Skin of body (tissue), 3 donors: ENCODE measurements around the gene KLK15. TPM values are rescaled to one million over a fixed set of nuclear protein-coding genes. Genes with fewer than 3 reads are reported as not detected.
A peak's percentile ranks its signal among the peaks of the same experiment; 100 is the strongest.

Experiments used
- DNase-seq: peaks from one replicate; lab custom pipeline; 2025; lab: John Stamatoyannopoulos, UW
- small RNA-seq: library from RNA; depleted of rRNA; stranded (forward); fragments of <200 nt; gene quantifications from one replicate; pipeline ENCODE3, GENCODE V24; 2014; ENCODE audit warnings: low replicate concordance
- total RNA-seq: library from RNA; depleted of rRNA; stranded (reverse); fragments of >200 nt; gene quantifications from one replicate; pipeline ENCODE4 v1.2.3, GENCODE V29; 2014

KLK15 gene
- total RNA-seq, 1 donor from 2014 or later, result not detected

DNA sequence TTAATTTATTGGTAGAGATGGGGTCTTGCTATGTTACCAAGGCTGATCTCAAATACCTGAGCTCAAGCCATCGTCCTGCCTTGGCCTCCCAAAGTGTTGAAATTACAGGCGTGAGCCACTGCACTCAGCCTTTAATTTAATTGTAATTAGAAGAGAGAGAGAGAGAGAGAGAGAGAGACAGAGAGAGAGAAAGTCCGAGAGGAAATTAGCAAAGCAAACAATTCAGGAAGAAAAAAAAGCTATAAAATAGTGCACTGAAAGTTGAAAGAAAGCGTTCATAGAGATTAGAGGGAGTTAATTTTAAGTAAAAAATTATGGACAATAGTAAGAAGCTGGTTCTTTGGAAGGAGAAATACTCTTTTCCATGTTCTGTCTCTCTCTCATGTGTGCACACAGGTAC, 56.1 kb downstream of the KLK15 start:
- no peak for DNase-seq

DNA sequence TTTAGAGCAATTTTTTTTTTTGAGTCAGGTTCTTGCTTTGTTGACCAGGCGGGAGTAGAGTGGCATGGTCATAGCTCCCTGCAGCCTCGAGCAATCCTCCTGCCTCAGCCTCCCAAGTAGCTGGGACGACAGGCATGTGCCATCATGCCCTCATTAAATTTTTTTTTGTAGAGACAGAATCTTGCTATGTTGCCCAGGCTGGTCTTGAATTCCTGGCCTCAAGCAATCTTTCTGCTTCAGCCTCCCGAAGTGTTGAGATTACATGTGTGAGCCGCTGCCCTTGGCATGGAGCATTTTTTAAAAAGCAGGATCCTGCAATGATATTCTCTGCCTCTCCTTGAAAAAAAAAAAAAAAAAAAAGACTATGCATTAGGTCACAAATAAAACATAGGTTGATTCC, 57.2 kb downstream of the KLK15 start:
- no peak for DNase-seq

Small RNA genes within 50 kb of the gene (small RNA-seq; reads per million reads assigned to genes)
- gene SNORD88A, result 299 reads per million, percentile 97 among the genes with 10 or more reads in this experiment
- not detected for gene SNORD88B
- not detected for gene SNORD88C

Other genes starting within 250 kb of the KLK15 start
- gene SYT3, start 193.7 kb downstream of the KLK15 start, total RNA-seq, result 0.10 TPM
- not detected for gene C19orf81, start 184.1 kb downstream of the KLK15 start, total RNA-seq
- gene SHANK1, start 113.8 kb downstream of the KLK15 start, total RNA-seq, result 2.9 TPM
- 27.2 TPM for gene CLEC11A, start 110.2 kb downstream of the KLK15 start, total RNA-seq
- not detected for gene GPR32, start 63.1 kb downstream of the KLK15 start, total RNA-seq
- gene ACP4, start 43.2 kb downstream of the KLK15 start, total RNA-seq, result not detected
- gene KLK1, start 9.8 kb downstream of the KLK15 start, total RNA-seq, result 7.9 TPM
- not detected for gene KLK3, start 21.3 kb upstream of the KLK15 start, total RNA-seq
- gene KLK2, start 39.9 kb upstream of the KLK15 start, total RNA-seq, result not detected
- gene KLK4, start 77.8 kb upstream of the KLK15 start, total RNA-seq, result 0.10 TPM
- gene KLK5, start 119.5 kb upstream of the KLK15 start, total RNA-seq, result 21.0 TPM
- gene KLK6, start 136.0 kb upstream of the KLK15 start, total RNA-seq, result 7.3 TPM
- 47.5 TPM for gene KLK7, start 150.3 kb upstream of the KLK15 start, total RNA-seq
- 14.3 TPM for gene KLK8, start 168.0 kb upstream of the KLK15 start, total RNA-seq
- gene KLK10, start 186.1 kb upstream of the KLK15 start, total RNA-seq, result 22.4 TPM
- 19.5 TPM for gene KLK11, start 193.0 kb upstream of the KLK15 start, total RNA-seq
- gene KLK12, start 201.4 kb upstream of the KLK15 start, total RNA-seq, result 0.69 TPM
- gene KLK13, start 231.5 kb upstream of the KLK15 start, total RNA-seq, result 4.9 TPM
- 9.5 TPM for gene KLK14, start 249.3 kb upstream of the KLK15 start, total RNA-seq